Measurements from ENCODE around the gene ZBTB22. TPM values are rescaled to one million over a fixed set of nuclear protein-coding genes. Genes with fewer than 3 reads are reported as not detected.

The ZBTB22 gene
- total RNA-seq, 1 donor from 2014 or later, result 13.3 TPM

DNA sequence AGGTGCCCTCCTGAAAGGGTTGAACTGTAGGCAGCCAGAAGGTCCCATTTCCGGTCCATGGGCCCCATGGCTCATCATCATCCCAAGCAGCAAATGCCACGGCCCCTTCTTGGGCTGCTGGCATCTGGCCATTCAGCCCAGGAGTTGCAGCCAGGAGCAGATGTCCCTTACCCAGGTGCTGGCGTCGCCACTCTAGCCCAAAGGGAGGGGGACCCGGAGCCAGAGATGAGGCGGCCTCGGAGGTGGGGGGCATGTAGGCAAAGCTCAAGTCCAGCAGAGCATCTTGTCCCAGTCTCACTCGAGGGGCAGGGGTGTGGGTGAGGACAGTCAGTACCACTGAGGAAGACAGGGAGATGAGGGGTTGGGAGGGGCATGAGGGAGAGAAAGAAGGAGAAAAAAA lies 12.5 kb downstream of the ZBTB22 start:
- Histone ChIP-seq H3K9me3 (replicated peaks) (no peaks in the 10 kb centered on the region), H3K4me3 (no peak overlapping the region), H3K36me3 (peaks cover 37% of the 10 kb centered on the region), H3K4me1 (peaks cover 36% of the 10 kb centered on the region), H3K27me3 (ENCODE audit: low read depth) (no peaks in the 10 kb centered on the region), H3K27ac (replicated peaks) (no peak overlapping the region)
- TF ChIP-seq, protein P1, sequence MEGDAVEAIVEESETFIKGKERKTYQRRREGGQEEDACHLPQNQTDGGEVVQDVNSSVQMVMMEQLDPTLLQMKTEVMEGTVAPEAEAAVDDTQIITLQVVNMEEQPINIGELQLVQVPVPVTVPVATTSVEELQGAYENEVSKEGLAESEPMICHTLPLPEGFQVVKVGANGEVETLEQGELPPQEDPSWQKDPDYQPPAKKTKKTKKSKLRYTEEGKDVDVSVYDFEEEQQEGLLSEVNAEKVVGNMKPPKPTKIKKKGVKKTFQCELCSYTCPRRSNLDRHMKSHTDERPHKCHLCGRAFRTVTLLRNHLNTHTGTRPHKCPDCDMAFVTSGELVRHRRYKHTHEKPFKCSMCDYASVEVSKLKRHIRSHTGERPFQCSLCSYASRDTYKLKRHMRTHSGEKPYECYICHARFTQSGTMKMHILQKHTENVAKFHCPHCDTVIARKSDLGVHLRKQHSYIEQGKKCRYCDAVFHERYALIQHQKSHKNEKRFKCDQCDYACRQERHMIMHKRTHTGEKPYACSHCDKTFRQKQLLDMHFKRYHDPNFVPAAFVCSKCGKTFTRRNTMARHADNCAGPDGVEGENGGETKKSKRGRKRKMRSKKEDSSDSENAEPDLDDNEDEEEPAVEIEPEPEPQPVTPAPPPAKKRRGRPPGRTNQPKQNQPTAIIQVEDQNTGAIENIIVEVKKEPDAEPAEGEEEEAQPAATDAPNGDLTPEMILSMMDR (IDR thresholded peaks at IDR 0.05; ENCODE audit: borderline replicate concordance), result no peak
- DNase-seq, result no peak
- intact Hi-C loops (cut with micrococcal nuclease), result no loop called here

DNA sequence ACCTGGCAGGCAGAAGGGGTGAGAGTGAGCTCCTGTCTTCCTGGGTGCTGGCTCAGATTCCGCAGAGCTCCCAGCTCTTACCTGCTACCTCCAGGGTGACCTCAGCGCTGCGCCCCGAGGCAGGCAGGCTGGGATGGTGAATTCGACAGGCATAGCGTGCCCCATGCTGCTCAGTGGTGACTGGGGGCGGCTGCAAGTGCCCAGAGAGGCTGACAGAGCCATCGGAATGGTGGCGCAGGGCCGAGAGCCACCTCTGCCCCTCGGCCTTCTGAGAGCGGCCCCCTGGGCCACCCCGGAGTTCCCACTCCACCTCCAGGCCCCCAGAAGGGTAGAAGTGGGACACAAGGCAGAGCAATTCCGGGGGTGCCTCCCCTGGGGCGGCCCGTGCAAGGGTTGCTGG lies 13.3 kb downstream of the ZBTB22 start:
- Histone ChIP-seq H3K9me3 (replicated peaks) (no peaks in the 10 kb centered on the region), H3K36me3 (peaks cover 37% of the 10 kb centered on the region), H3K27ac (replicated peaks) (no peak overlapping the region), H3K4me3 (no peak overlapping the region), H3K4me1 (peaks cover 44% of the 10 kb centered on the region), H3K27me3 (ENCODE audit: low read depth) (no peaks in the 10 kb centered on the region)
- DNase-seq, result no peak
- intact Hi-C loops (cut with micrococcal nuclease), result no loop called here
- TF ChIP-seq, protein P1 (IDR thresholded peaks at IDR 0.05; ENCODE audit: borderline replicate concordance), result no peak

DNA sequence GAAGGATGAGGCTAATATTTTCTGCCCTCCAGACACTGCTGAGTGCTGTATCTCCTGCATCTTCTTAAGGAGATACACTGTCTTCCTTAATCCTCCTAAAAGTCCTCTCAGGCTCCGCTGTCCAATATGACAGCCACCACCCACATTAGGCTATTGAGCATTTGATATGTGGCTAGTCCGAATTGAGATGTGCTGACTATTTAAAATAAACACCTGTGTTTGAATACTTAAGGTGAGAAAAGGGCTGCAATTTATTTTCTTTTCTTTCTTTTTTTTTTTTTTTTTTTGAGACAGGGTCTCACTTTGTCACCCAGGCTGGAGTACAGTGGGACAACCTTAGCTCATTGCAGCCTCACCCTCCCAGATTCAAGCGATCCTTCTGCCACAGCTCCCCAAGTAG lies 15.7 kb downstream of the ZBTB22 start:
- H3K4me1 ChIP-seq, result peaks cover 67% of the 10 kb centered on the region
- H3K27me3 ChIP-seq (ENCODE audit: low read depth), result no peaks in the 10 kb centered on the region
- TF ChIP-seq, protein P1 (IDR thresholded peaks at IDR 0.05; ENCODE audit: borderline replicate concordance), result no peak
- no peaks in the 10 kb centered on the region for H3K9me3 ChIP-seq (replicated peaks)
- no peak overlapping the region for H3K27ac ChIP-seq (replicated peaks)
- no peak for DNase-seq
- H3K36me3 ChIP-seq, result peaks cover 37% of the 10 kb centered on the region
- H3K4me3 ChIP-seq, result no peak overlapping the region
- intact Hi-C loops (cut with micrococcal nuclease), result no loop called here

DNA sequence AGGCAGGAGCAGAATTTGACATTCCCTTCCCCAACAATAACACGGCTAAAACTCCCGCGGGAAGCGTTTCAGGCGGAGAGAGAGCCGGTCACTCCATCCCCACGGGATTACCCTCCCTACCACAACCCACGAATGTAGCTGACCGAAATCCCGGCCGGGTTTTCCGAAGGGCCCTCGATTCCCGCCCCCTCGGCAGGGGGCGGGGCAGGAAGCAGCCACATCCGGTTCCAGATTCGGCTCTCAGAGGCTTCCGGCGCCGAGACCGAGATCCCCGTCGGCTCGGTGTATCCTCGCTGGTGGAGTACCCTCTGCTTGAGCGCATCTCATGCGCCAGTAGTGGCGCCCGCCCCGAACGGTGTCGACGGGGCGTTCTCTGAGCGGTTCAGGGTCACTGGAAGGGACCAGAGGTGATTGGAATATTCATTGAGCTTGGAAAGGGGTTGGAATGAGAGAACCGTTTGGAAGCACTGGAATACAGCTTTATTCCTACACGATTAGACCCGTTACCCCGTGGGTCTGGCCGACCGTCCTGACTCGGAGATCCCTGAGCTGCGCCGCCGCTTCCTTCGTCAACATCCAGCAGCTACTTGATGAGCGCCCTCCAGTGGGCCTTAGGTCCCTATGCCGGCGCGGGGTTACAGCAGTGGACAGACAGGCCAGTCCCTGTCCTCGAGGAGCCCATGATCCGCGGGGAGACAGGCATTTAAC lies 18.2 kb downstream of the ZBTB22 start:
- no peaks in the 10 kb centered on the region for H3K27me3 ChIP-seq (ENCODE audit: low read depth)
- peaks cover 48% of the 10 kb centered on the region for H3K36me3 ChIP-seq
- TF ChIP-seq, protein P1 (IDR thresholded peaks at IDR 0.05; ENCODE audit: borderline replicate concordance), result peak; percentile 81
- H3K27ac ChIP-seq (replicated peaks), result peak overlapping the region; percentile 99
- peak; percentile 93 for DNase-seq
- intact Hi-C loops (cut with micrococcal nuclease), result no loop called here
- H3K4me1 ChIP-seq, result peaks cover 61% of the 10 kb centered on the region
- H3K9me3 ChIP-seq (replicated peaks), result no peaks in the 10 kb centered on the region
- peak overlapping the region; percentile 79 for H3K4me3 ChIP-seq

DNA sequence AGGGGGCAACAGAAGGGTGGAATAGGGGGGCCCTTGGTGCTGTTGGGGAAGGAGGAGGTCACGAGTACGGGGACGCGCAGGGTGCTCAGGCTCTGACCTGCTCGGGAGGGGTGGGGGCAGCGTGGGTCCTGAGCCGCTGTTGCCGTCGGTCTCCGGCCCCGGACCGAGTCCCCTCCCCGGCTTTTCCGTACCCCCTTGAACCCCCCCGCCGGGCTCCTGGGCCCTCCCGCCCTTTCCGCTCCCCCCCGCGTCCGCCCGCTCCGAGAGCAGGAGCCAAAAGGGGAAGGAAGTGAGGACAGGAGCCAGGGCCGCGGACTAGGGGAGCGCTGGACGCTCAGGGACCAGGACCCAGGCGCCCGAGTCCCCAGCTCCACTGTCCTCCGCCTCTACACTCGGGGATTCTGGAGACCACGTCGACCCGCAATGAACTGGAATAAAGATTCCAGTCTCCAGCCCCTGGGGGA lies 18.7 kb downstream of the ZBTB22 start, which contains the start of gene RGL2:
RGL2 (minus strand) TSS at position 170 of the 464 bp plus-strand sequence. CDS start 332 bp downstream, outside the sequence.
- H3K4me1 ChIP-seq, result peaks cover 61% of the 10 kb centered on the region
- peak; percentile 91 for DNase-seq
- intact Hi-C loops (cut with micrococcal nuclease), result no loop called here
- H3K36me3 ChIP-seq, result peaks cover 48% of the 10 kb centered on the region
- H3K27ac ChIP-seq (replicated peaks), result peak within 1 kb of the TSS; percentile 99
- TF ChIP-seq, protein P1 (IDR thresholded peaks at IDR 0.05; ENCODE audit: borderline replicate concordance), result no peak
- H3K27me3 ChIP-seq (ENCODE audit: low read depth), result no peaks in the 10 kb centered on the region
- peak within 1 kb of the TSS; percentile 79 for H3K4me3 ChIP-seq
- no peaks in the 10 kb centered on the region for H3K9me3 ChIP-seq (replicated peaks)
